ENCODE results near the gene KCNJ3. TPM values are rescaled to one million over a fixed set of nuclear protein-coding genes. Genes with fewer than 3 reads are reported as not detected.

Gene KCNJ3
- total RNA-seq, 1 experiment from 2014 or later: 0.11 TPM

DNA sequence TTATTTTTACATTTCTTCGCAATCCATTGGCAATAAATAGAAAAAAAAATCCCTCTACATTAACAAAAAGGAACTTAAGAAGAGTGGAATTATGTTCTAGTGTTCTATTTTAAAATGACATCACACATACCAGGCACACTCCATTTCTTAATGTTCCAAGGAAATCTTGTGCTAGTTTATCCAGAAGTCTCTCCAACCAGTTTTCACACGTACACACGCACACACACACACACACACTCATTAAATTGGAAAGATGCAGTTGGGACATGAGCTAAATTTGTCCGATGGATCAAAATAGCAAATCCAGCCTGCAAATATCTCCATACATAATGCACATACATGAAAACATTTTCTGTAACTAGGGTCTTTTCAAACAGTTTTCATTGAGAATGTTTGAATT is 78.3 kb downstream of the KCNJ3 start:
- no peak overlapping the region for H2AK5ac ChIP-seq (ENCODE audit: insufficient read length, low read length)
- H3K18ac ChIP-seq (ENCODE audit: insufficient read length, low read depth, low read length): no peak overlapping the region
- no peaks in the 10 kb centered on the region for H3K27me3 ChIP-seq (ENCODE audit: insufficient read depth, low read length)
- no peak overlapping the region for H2BK120ac ChIP-seq (ENCODE audit: low read depth, low read length, poor library complexity, severe bottlenecking)
- H3K79me2 ChIP-seq (ENCODE audit: insufficient read depth, low read length): no peaks in the 10 kb centered on the region
- H4K20me1 ChIP-seq (ENCODE audit: control insufficient read depth, insufficient read depth, insufficient read length): no peaks in the 10 kb centered on the region
- no peak overlapping the region for H4K5ac ChIP-seq (ENCODE audit: insufficient read length, low read depth, low read length)
- no peak overlapping the region for H3K9ac ChIP-seq (ENCODE audit: extremely low read depth, insufficient read length, low read length)
- TF ChIP-seq, protein P1, sequence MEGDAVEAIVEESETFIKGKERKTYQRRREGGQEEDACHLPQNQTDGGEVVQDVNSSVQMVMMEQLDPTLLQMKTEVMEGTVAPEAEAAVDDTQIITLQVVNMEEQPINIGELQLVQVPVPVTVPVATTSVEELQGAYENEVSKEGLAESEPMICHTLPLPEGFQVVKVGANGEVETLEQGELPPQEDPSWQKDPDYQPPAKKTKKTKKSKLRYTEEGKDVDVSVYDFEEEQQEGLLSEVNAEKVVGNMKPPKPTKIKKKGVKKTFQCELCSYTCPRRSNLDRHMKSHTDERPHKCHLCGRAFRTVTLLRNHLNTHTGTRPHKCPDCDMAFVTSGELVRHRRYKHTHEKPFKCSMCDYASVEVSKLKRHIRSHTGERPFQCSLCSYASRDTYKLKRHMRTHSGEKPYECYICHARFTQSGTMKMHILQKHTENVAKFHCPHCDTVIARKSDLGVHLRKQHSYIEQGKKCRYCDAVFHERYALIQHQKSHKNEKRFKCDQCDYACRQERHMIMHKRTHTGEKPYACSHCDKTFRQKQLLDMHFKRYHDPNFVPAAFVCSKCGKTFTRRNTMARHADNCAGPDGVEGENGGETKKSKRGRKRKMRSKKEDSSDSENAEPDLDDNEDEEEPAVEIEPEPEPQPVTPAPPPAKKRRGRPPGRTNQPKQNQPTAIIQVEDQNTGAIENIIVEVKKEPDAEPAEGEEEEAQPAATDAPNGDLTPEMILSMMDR (conservative IDR thresholded peaks at IDR 0.05): no peak
- no peak overlapping the region for H4K91ac ChIP-seq (ENCODE audit: insufficient read length, low read depth, low read length)
- H3K14ac ChIP-seq (ENCODE audit: insufficient read depth, low read length): no peak overlapping the region
- no peaks in the 10 kb centered on the region for H3K36me3 Mint-ChIP-seq (ENCODE audit: insufficient read depth in 1 of 3, low read depth in 3 of 3)
- no peak overlapping the region for H3K4me3 Mint-ChIP-seq
- H4K8ac ChIP-seq (replicated peaks; ENCODE audit: insufficient read length, low read depth, low read length): no peak overlapping the region
- H3K9me3 Mint-ChIP-seq: no peaks in the 10 kb centered on the region
- no peaks in the 10 kb centered on the region for H3K9me3 ChIP-seq (ENCODE audit: control insufficient read depth, low read depth, low read length)
- no peak overlapping the region for H3K4ac ChIP-seq (ENCODE audit: low read depth, low read length)
- no CpG with 5 or more reads among the region's 4 CpGs for WGBS (ENCODE audit: extremely low coverage, insufficient read length, low lambda C conversion rate)
- no peak overlapping the region for H3K27ac ChIP-seq (ENCODE audit: insufficient read length, low read depth, low read length)
- no peak for DNase-seq
- H2BK5ac ChIP-seq (ENCODE audit: insufficient read length, low read length): no peak overlapping the region
- H3K27ac Mint-ChIP-seq: no peak overlapping the region; a peak in 2 of 7 replicates
- H3T11ph ChIP-seq (ENCODE audit: low read length): no peak overlapping the region
- no peaks in the 10 kb centered on the region for H3K4me1 Mint-ChIP-seq
- H3K4me1 ChIP-seq (ENCODE audit: insufficient read depth, low read length): no peaks in the 10 kb centered on the region
- H2AFZ ChIP-seq (ENCODE audit: low read length): no peak overlapping the region
- no peaks in the 10 kb centered on the region; the same call in 1 of the 2 replicates for H3K27me3 Mint-ChIP-seq (ENCODE audit: low read depth)
- H3K56ac ChIP-seq (ENCODE audit: insufficient read length, low read depth, low read length): no peak overlapping the region
- no peaks in the 10 kb centered on the region for H3K79me1 ChIP-seq (ENCODE audit: insufficient read depth, low read depth, low read length, poor library complexity, severe bottlenecking)
- no peak overlapping the region for H2BK12ac ChIP-seq (ENCODE audit: insufficient read length, low read depth, low read length)
- no peak overlapping the region for H3K4me2 ChIP-seq (ENCODE audit: insufficient read depth, insufficient read length, low read length)
- no peak overlapping the region for H3K23ac ChIP-seq (ENCODE audit: insufficient read length, low read depth, low read length)
- no peak overlapping the region for H2BK20ac ChIP-seq (ENCODE audit: low read depth, low read length, poor library complexity, severe bottlenecking)
- no peak overlapping the region for H2BK15ac ChIP-seq (ENCODE audit: low read depth, low read length)
- no peaks in the 10 kb centered on the region for H3K23me2 ChIP-seq (ENCODE audit: insufficient read length, low read depth, low read length, poor library complexity, severe bottlenecking)
